ENCODE results near the gene S100A12. TPM values are rescaled to one million over a fixed set of nuclear protein-coding genes. Genes with fewer than 3 reads are reported as not detected.
A peak's percentile ranks its signal among the peaks of the same experiment; 100 is the strongest.
"Not testable (repeated sequence)": the region's sequence is repeated elsewhere in the genome, so short reads cannot be mapped to it uniquely, and the experiment has no call there.

The S100A12 gene
- polyA plus RNA-seq, 1 experiment, result not detected

DNA sequence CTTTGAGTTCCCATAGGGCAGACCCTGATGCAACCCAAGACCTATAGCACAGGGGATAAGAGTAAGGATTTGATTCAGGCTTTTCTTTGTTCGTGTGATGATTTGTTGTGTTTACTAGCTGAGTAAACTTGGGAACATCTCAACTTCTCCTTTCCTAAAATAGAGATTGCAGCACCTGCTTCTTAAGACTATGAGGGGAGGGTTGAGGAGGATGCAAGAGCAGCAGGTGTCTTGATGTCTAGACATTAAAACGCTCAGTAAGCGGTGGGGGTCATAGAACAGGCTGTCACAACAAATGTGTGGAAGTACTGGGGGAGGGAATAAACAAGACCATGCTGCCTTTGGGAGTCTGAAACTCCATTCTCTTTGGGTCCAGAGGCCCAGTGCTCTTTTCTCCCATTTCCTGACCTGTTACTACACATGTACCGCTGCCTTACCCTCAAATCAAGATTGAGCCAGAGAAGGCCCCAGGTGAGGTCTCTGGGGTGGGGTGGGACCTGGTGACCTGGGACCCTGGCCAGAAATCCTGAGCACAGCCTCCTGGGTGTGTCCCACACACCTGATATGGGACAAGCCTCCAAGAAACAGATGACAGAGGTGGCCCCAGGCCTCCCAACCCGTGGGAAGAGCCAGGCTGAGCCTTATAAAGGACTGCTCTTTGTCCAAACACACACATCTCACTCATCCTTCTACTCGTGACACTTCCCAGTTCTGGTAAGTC lies 40.6 kb upstream of the S100A12 start, which contains the start of gene S100A7A:
TSS of gene S100A7A (plus strand) at position 671 of the 721 bp plus-strand sequence. CDS start 1,563 bp downstream, outside the sequence.
- ChIA-PET CTCF (no interaction called here), POLR2A (no interaction called here)
- Histone ChIP-seq H3K36me3 (ENCODE audit: control insufficient read depth, insufficient read depth, low read length) (no peaks in the 10 kb centered on the region), H3K27me3 (ENCODE audit: control insufficient read depth, insufficient read depth, low read length) (no peaks in the 10 kb centered on the region), H3K4me3 (ENCODE audit: low read depth, low read length) (no peak within 1 kb of the TSS)
- no peak for DNase-seq (ENCODE audit: low read depth)
- TF ChIP-seq, protein P1, sequence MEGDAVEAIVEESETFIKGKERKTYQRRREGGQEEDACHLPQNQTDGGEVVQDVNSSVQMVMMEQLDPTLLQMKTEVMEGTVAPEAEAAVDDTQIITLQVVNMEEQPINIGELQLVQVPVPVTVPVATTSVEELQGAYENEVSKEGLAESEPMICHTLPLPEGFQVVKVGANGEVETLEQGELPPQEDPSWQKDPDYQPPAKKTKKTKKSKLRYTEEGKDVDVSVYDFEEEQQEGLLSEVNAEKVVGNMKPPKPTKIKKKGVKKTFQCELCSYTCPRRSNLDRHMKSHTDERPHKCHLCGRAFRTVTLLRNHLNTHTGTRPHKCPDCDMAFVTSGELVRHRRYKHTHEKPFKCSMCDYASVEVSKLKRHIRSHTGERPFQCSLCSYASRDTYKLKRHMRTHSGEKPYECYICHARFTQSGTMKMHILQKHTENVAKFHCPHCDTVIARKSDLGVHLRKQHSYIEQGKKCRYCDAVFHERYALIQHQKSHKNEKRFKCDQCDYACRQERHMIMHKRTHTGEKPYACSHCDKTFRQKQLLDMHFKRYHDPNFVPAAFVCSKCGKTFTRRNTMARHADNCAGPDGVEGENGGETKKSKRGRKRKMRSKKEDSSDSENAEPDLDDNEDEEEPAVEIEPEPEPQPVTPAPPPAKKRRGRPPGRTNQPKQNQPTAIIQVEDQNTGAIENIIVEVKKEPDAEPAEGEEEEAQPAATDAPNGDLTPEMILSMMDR (IDR thresholded peaks at IDR 0.05; ENCODE audit: insufficient read depth, low read depth, low read length), result no peak

DNA sequence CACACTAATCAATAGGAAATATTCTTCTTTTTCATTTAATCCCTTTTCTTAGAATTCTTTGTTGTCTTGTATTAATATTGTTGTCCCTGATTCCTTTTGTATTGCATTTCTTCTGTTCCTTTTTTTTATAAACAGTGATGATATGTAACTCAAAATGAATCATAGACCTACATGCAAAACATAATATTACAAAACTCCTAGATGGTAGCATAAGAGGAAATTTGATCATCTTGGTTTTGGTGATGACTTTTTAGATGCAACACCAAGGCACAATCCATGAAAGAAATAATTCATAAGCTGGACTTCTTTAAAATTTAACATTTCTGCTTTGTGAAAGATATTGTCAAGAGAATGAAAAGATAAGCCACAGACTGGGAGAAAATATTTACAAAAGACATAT lies 38.5 kb upstream of the S100A12 start:
- DNase-seq (ENCODE audit: low read depth); CTCF ChIA-PET: not testable (repeated sequence)

DNA sequence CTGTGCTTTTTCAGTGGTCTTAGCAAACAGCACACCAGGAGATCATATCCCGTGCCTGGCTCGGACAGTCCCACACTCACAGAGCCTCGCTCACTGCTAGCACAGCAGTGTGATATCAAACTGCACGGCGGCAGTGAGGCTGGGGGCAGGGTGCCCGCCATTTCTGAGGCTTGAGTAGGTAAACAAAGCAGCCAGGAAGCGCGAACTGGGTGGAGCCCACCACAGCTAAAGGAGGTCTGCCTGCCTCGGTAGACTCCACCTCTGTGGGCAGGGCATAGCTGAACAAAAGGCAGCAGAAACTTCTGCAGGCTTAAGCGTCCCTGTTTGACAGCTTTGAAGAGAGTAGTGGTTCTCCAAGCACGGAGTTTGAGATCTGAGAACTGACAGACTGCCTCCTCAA lies 31.9 kb upstream of the S100A12 start:
- CTCF ChIA-PET, result interaction anchor here (1.2 to 1.7 kb wide), 3 partner anchors 10 to 88 kb away, joined by 3 to 5 read pairs (median 5); no protein-coding TSS in a partner anchor
- H3K27me3 ChIP-seq (ENCODE audit: control insufficient read depth, insufficient read depth, low read length); DNase-seq (ENCODE audit: low read depth); H3K4me3 ChIP-seq (ENCODE audit: low read depth, low read length); H3K36me3 ChIP-seq (ENCODE audit: control insufficient read depth, insufficient read depth, low read length); POLR2A ChIA-PET: not testable (repeated sequence)

More for the DNA sequence above, 38.5 kb upstream of the S100A12 start:
- H3K36me3 ChIP-seq (ENCODE audit: control insufficient read depth, insufficient read depth, low read length); POLR2A ChIA-PET; H3K4me3 ChIP-seq (ENCODE audit: low read depth, low read length); H3K27me3 ChIP-seq (ENCODE audit: control insufficient read depth, insufficient read depth, low read length): not testable (repeated sequence)

DNA sequence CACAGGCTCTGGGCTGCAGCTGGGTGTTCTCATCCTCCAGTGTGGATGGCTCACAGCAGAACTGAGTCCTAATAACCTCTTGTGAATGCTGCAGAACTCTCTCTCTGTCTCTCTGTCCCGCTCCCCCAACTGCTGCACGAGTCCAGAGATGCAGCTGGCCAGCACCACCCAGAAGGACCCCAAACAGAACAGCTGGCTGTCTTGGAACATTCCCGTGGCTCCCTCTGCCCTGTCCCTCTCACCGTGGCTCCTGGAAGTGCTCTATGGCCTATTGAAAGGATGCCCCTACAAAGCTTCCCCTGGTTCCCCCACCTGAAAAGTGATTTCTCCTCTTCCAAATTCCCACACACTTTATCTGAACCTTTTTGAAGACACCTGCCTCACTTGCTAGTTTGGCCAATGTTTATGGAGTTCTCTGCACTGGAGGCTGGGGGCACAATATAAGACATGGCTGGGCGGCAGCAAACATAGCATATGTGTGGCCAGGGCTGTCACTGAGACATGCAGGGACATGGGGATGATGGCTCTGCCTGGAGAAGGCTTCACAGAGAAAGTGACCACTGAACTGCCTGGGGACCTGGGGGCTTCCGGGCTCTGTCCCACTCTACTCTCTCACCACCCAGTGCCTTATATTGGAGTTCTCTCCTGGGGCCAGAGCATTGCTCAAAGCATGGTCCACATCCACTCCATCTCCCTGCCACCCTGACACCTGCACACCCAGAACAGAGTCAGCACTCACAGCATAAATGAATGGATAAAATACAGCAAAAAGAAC lies 30.6 kb upstream of the S100A12 start:
- POLR2A ChIA-PET; H3K36me3 ChIP-seq (ENCODE audit: control insufficient read depth, insufficient read depth, low read length): not testable (repeated sequence)
- CTCF ChIA-PET, result interaction anchor here (1.4 to 1.7 kb wide), 2 partner anchors 10 to 51 kb away, joined by 3 to 5 read pairs; no protein-coding TSS in a partner anchor

DNA sequence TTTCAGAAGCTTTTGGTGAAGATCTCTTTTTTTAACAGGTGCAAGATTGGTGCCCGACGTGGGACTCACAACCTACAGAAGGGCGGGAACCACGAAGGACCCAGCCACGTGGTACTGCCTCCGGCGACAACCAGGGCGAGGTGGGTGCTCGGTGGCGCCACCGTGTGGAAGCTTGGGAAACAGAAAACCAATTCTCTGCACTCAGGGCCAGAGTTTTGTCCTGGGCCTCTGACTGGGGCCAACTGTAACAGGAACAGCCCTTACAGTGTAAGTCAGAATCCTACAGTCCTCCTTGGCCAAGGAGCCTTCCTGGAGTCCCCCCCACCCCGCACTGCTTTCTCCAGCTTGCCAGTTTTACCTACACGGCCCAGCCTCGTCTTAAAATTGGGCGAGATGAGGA lies 29.3 kb upstream of the S100A12 start:
- ChIA-PET POLR2A (no interaction called here), CTCF (interaction anchor here (1.0 to 2.0 kb wide), 3 partner anchors 8 to 73 kb away, joined by 3 to 8 read pairs (median 4); no protein-coding TSS in a partner anchor)
- no peaks in the 10 kb centered on the region for H3K36me3 ChIP-seq (ENCODE audit: control insufficient read depth, insufficient read depth, low read length)
- DNase-seq (ENCODE audit: low read depth), result no peak
- TF ChIP-seq, protein P1 (IDR thresholded peaks at IDR 0.05; ENCODE audit: insufficient read depth, low read depth, low read length), result peak; percentile 46
- H3K4me3 ChIP-seq (ENCODE audit: low read depth, low read length), result no peak overlapping the region
- no peaks in the 10 kb centered on the region for H3K27me3 ChIP-seq (ENCODE audit: control insufficient read depth, insufficient read depth, low read length)

More for the DNA sequence above, 30.6 kb upstream of the S100A12 start:
- DNase-seq (ENCODE audit: low read depth); H3K4me3 ChIP-seq (ENCODE audit: low read depth, low read length); H3K27me3 ChIP-seq (ENCODE audit: control insufficient read depth, insufficient read depth, low read length): not testable (repeated sequence)

DNA sequence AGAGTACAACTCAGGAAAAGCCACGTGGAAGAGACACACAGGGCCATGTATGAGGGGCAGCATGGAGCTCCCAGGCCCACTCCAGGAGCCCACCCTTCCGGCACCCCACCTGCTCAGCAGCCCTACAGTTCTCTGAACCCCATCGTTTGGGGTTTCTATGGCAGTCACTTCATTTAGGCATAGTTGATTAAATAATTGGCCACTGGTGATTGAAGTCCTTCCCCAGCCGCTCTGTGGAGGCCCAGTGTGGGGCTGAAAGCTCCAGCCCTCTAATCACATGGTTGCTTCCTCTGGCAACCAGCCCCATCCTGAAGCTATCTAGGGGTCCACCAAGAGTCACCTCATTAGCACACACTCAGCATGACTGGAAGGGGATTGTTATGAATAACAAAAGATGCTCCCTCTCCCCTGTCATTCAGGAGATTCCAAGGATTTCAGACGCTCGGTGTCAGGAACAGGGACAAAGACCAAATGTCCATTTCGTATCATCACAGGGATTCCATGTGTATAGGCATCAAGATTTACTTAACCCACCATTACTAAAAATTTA lies 28.7 kb upstream of the S100A12 start:
- CTCF ChIA-PET, result interaction anchor here (1.0 to 2.0 kb wide), 3 partner anchors 8 to 74 kb away, joined by 3 to 8 read pairs (median 4); no protein-coding TSS in a partner anchor
- Histone ChIP-seq H3K36me3 (ENCODE audit: control insufficient read depth, insufficient read depth, low read length) (no peaks in the 10 kb centered on the region), H3K27me3 (ENCODE audit: control insufficient read depth, insufficient read depth, low read length) (no peaks in the 10 kb centered on the region), H3K4me3 (ENCODE audit: low read depth, low read length) (no peak overlapping the region)
- TF ChIP-seq, protein P1 (IDR thresholded peaks at IDR 0.05; ENCODE audit: insufficient read depth, low read depth, low read length), result no peak
- no peak for DNase-seq (ENCODE audit: low read depth)
- POLR2A ChIA-PET, result no interaction called here
